A549 (cell line): ENCODE data around the gene SETD9. TPM values are rescaled to one million over a fixed set of nuclear protein-coding genes. Genes with fewer than 3 reads are reported as not detected.

Experiments used
- ATAC-seq, 2 experiments: fragments of 200-7000 bp in 1 of 2; fragments of >200 bp in 1 of 2; cut with Nextera tagmentation in 1 of 2; cut with Tn5 transposase in 1 of 2; 3 replicates each; pipeline versions ENCODE4 v1.8.0 to v1.9.1; 2018 to 2020; ENCODE audit warnings: mild to moderate bottlenecking in 1 of 2, moderate library complexity in 1 of 2
- CTCF ChIA-PET: fragments of 300-600 bp; sonication (Branson Sonifier 250); formaldehyde crosslinking; extraction: SDS; loops from one replicate; lab custom pipeline; 2021; ENCODE audit warnings: antibody characterized with exemption, inconsistent platforms; lab: Yijun Ruan, JAX
- POLR2A ChIA-PET: fragments of 350-600 bp; formaldehyde crosslinking; extraction: SDS; loops from one replicate; lab custom pipeline; 2021; ENCODE audit warnings: antibody characterized with exemption, inconsistent platforms; lab: Yijun Ruan, JAX
- DNase-seq, 2 experiments: peaks; one replicate each; pipeline versions ENCODE4 v3.0.0 to v3.0.0-alpha.2; 2011 to 2016; ENCODE audit warnings: low read depth in 1 of 2, low spot score in 1 of 2
- FAIRE-seq: peaks from 2 replicates; lab custom pipeline; 2011; peaks lifted over from hg19 to GRCh38; lab: Jason Lieb, UNC
- H3K27ac ChIP-seq, 2 experiments: fragments of >200 bp; sonication (Bioruptor Twin); formaldehyde crosslinking; 3 replicates each; pipeline ENCODE4 v1.5.1; 2016 to 2017
- H3K4me1 ChIP-seq: fragments of >200 bp; sonication (Bioruptor Twin); formaldehyde crosslinking; 3 replicates; pipeline ENCODE4 v1.6.1; 2016
- H3K4me2 ChIP-seq: fragments of >200 bp; sonication (Bioruptor Twin); formaldehyde crosslinking; 3 replicates; pipeline ENCODE4 v1.6.1; 2016
- H3K4me3 ChIP-seq: fragments of >200 bp; sonication (Bioruptor Twin); formaldehyde crosslinking; 3 replicates; pipeline ENCODE4 v1.5.1; 2016
- H3K9me3 ChIP-seq: fragments of >200 bp; sonication (Bioruptor Twin); formaldehyde crosslinking; 3 replicates; pipeline ENCODE4 v1.6.1; 2016
- CBX2 ChIP-seq: fragments of 200-600 bp; sonication (generic); IDR thresholded peaks from 2 replicates; pipeline ENCODE4 v1.6.1; 2016; ENCODE audit warnings: low read depth, mild to moderate bottlenecking, borderline replicate concordance
- CEBPB ChIP-seq, 2 experiments: fragments of >200 bp in 1 of 2; sonication (Bioruptor Twin) in 1 of 2; formaldehyde crosslinking in 1 of 2; IDR thresholded peaks; 2 replicates each; pipeline ENCODE4 v1.6.1; 2012 to 2016
- CHD2 ChIP-seq: fragments of 150-350 bp; IDR thresholded peaks from 2 replicates; pipeline ENCODE4 v1.6.1; 2014; ENCODE audit warnings: low read length; ENCODE audit not compliant: partially characterized antibody
- CTCF ChIP-seq: fragments of >200 bp; sonication (Bioruptor Twin); formaldehyde crosslinking; IDR thresholded peaks from 3 replicates; pipeline ENCODE4 v1.5.1; 2016
- EHF ChIP-seq: fragments of 250-450 bp; sonication (Bioruptor Pico); IDR thresholded peaks from 2 replicates; pipeline ENCODE4 v1.5.0; 2020; ENCODE audit warnings: mild to moderate bottlenecking
- EP300 ChIP-seq, 2 experiments: fragments of >200 bp; sonication (Bioruptor Twin); formaldehyde crosslinking; IDR thresholded peaks; 2 replicates in 1 of 2; 3 replicates in 1 of 2; pipeline ENCODE4 v1.6.1; 2016 to 2017
- ESRRA ChIP-seq: fragments of 150-350 bp; IDR thresholded peaks from 2 replicates; pipeline ENCODE4 v1.6.1; 2014; ENCODE audit warnings: mild to moderate bottlenecking, low read length, borderline replicate concordance
- FOSB ChIP-seq: fragments of 250-450 bp; sonication (Bioruptor Pico); IDR thresholded peaks from 2 replicates; pipeline ENCODE4 v1.5.0; 2020; ENCODE audit warnings: mild to moderate bottlenecking, moderate library complexity
- FOXS1 ChIP-seq: fragments of 250-450 bp; sonication (Bioruptor Pico); IDR thresholded peaks from 2 replicates; pipeline ENCODE4 v1.5.0; 2020; ENCODE audit warnings: mild to moderate bottlenecking, moderate library complexity
- GATA3 ChIP-seq: IDR thresholded peaks from 2 replicates; pipeline ENCODE4 v1.6.1; 2012; ENCODE audit warnings: borderline replicate concordance
- HDAC2 ChIP-seq: fragments of 200-600 bp; sonication (generic); IDR thresholded peaks from 2 replicates; pipeline ENCODE4 v1.6.1; 2016
- HEYL ChIP-seq: fragments of 250-450 bp; sonication (Bioruptor Pico); IDR thresholded peaks from 2 replicates; pipeline ENCODE4 v1.8.0; 2021; ENCODE audit warnings: mild to moderate bottlenecking, moderate library complexity
- HMGXB4 ChIP-seq: fragments of 250-450 bp; sonication (Bioruptor Pico); IDR thresholded peaks from 2 replicates; pipeline ENCODE4 v1.5.0; 2021; ENCODE audit warnings: mild to moderate bottlenecking, moderate library complexity, borderline replicate concordance
- HOXB13 ChIP-seq: fragments of 250-450 bp; sonication (Bioruptor Pico); IDR thresholded peaks from 2 replicates; pipeline ENCODE4 v1.5.0; 2020; ENCODE audit warnings: low read depth, mild to moderate bottlenecking, moderate library complexity
- KDM5A ChIP-seq: fragments of 200-600 bp; sonication (generic); IDR thresholded peaks from 2 replicates; pipeline ENCODE4 v1.6.1; 2016; ENCODE audit warnings: antibody characterized with exemption, mild to moderate bottlenecking
- RAD21 ChIP-seq, 2 experiments: fragments of >200 bp in 1 of 2; sonication (Bioruptor Twin) in 1 of 2; formaldehyde crosslinking in 1 of 2; IDR thresholded peaks in 1 of 2; conservative IDR thresholded peaks in 1 of 2; 2 replicates in 1 of 2; 3 replicates in 1 of 2; pipeline ENCODE4 v1.6.1; 2012 to 2018; ENCODE audit warnings: inconsistent platforms in 1 of 2
- RARB ChIP-seq: fragments of 250-450 bp; sonication (Bioruptor Pico); IDR thresholded peaks from 2 replicates; pipeline ENCODE4 v1.8.0; 2021; ENCODE audit warnings: mild to moderate bottlenecking, moderate library complexity
- SREBF2 ChIP-seq: fragments of 450-650 bp; IDR thresholded peaks from 2 replicates; pipeline ENCODE4 v1.6.1; 2014; ENCODE audit warnings: mild to moderate bottlenecking, moderate library complexity
- TP53 ChIP-seq: fragments of 250-450 bp; sonication (Bioruptor Pico); IDR thresholded peaks from 2 replicates; pipeline ENCODE4 v1.5.0; 2021; ENCODE audit warnings: mild to moderate bottlenecking, moderate library complexity
- USF2 ChIP-seq: fragments of 450-650 bp; IDR thresholded peaks from 2 replicates; pipeline ENCODE4 v1.6.1; 2014; ENCODE audit warnings: antibody characterized with exemption
- ZNF302 ChIP-seq: fragments of 250-450 bp; sonication (Bioruptor Pico); IDR thresholded peaks from 2 replicates; pipeline ENCODE4 v1.9.0; 2021; ENCODE audit warnings: inconsistent platforms, mild to moderate bottlenecking, moderate library complexity
- ZSCAN20 ChIP-seq: fragments of 250-450 bp; sonication (Bioruptor Pico); IDR thresholded peaks from 2 replicates; pipeline ENCODE4 v1.8.0; 2022; ENCODE audit warnings: mild to moderate bottlenecking, moderate library complexity
- WGBS: methylation state at CpG from one replicate; pipeline ENCODE4 v1.1.6; 2017; ENCODE audit errors: missing lambda C conversion rate; 5-methylcytosine and 5-hydroxymethylcytosine counted together
- polyA plus RNA-seq, 4 experiments: library from polyadenylated mRNA; depleted of rRNA in 3 of 4; stranded (reverse); fragments of >200 nt; fragmentation: RNase III in 1 of 4; extraction: RNeasy Plus Mini Kit Qiagen cat#74134 plus additional on column Dnase treatment in 1 of 4; gene quantifications; 2 replicates in 3 of 4; 3 replicates in 1 of 4; pipeline ENCODE4 v1.2.3, GENCODE V29; 2011 to 2017

Gene SETD9
- polyA plus RNA-seq, 2 of the 4 experiments (the other 2 are of a cell fraction): 8.5 to 13.1 TPM

GRCh38 chr5:56951946-56952691 lies 42.7 kb downstream of the SETD9 start, which contains the start of gene MIER3 (continued):
- TF ChIP-seq CEBPB (IDR thresholded peaks at IDR 0.05): no peak
- TF ChIP-seq HDAC2: no peak
- no peak for TF ChIP-seq HMGXB4 (CRISPR knock-in tag)
- TF ChIP-seq EHF (CRISPR knock-in tag): no peak
- no peak for TF ChIP-seq HOXB13
- TF ChIP-seq KDM5A: peak; percentile 29; the same call in 1 of the 2 replicates
- TF ChIP-seq CBX2: no peak
- TF ChIP-seq ESRRA: no peak
- no peak for TF ChIP-seq CHD2
- no peak for TF ChIP-seq ZSCAN20 (CRISPR knock-in tag)
- no peak for TF ChIP-seq USF2
- no peak for TF ChIP-seq FOXS1
- TF ChIP-seq GATA3: no peak
- TF ChIP-seq CTCF: no peak
- TF ChIP-seq TP53 (CRISPR knock-in tag): no peak
- no peak for TF ChIP-seq RARB

- ChIA-PET CTCF (interaction anchor here (0.7 to 2.0 kb wide), 4 partner anchors 19 to 184 kb away, joined by 3 to 7 read pairs (median 3); no protein-coding TSS in a partner anchor), POLR2A (interaction anchor here (0.7 to 1.4 kb wide), 2 partner anchors 44 to 92 kb away, joined by 4 read pairs; no protein-coding TSS in a partner anchor)
- Histone ChIP-seq H3K9me3 (no peaks in the 10 kb centered on the region), H3K4me2 (no peak overlapping the region), H3K4me3 (no peak overlapping the region), H3K4me1 (peaks cover 14% of the 10 kb centered on the region; the same call in 2 of the 3 replicates), H3K27ac (no peak overlapping the region)
- FAIRE-seq (no peak), ATAC-seq (no peak)
- WGBS: 67% methylated on average over 1 of the region's 1 CpG
- TF ChIP-seq ZSCAN20 (CRISPR knock-in tag): no peak
- TF ChIP-seq FOSB: no peak
- TF ChIP-seq RAD21 (conservative IDR thresholded peaks at IDR 0.05 in 1 of 2, IDR thresholded peaks at IDR 0.05 in 1 of 2): no peak
- TF ChIP-seq ZNF302: no peak
- TF ChIP-seq SREBF2: no peak
- TF ChIP-seq, all 56 proteins: peak for 0
- DNase-seq: no peak
Measured at GRCh38 chr5:56954262-56954661, 44.9 kb downstream of the SETD9 start.

GRCh38 chr5:56958595-56958994 lies 49.2 kb downstream of the SETD9 start:
- TF ChIP-seq EP300 (IDR thresholded peaks at IDR 0.05) (no peak), HEYL (CRISPR knock-in tag) (no peak)
- no peak for FAIRE-seq
- CTCF ChIA-PET: no interaction called here
- no peak overlapping the region for H3K4me2 ChIP-seq
- H3K27ac ChIP-seq: no peak overlapping the region
- no peaks in the 10 kb centered on the region for H3K4me1 ChIP-seq
- POLR2A ChIA-PET: no interaction called here
- no peak overlapping the region for H3K4me3 ChIP-seq
- no peak for DNase-seq
- no peaks in the 10 kb centered on the region for H3K9me3 ChIP-seq
- 64% methylated on average over 2 of the region's 2 CpGs for WGBS
- ATAC-seq: no peak
